ENCODE data around the gene MYO9A. TPM values are rescaled to one million over a fixed set of nuclear protein-coding genes. Genes with fewer than 3 reads are reported as not detected.
A peak's percentile ranks its signal among the peaks of the same experiment; 100 is the strongest.

MYO9A gene
- total RNA-seq, 1 experiment from 2014 or later = 13.6 TPM

GRCh38 chr15:71939981-71940588 lies 177.9 kb downstream of the MYO9A start:
- in situ Hi-C loops (cut with HindIII; ENCODE audit: low pct_unique_long_range_greater_than_20kb, low sequenced_read_pairs) = no loop called here
- DNase-seq (ENCODE audit: low read depth, low spot score) = peak; percentile 27

DNA sequence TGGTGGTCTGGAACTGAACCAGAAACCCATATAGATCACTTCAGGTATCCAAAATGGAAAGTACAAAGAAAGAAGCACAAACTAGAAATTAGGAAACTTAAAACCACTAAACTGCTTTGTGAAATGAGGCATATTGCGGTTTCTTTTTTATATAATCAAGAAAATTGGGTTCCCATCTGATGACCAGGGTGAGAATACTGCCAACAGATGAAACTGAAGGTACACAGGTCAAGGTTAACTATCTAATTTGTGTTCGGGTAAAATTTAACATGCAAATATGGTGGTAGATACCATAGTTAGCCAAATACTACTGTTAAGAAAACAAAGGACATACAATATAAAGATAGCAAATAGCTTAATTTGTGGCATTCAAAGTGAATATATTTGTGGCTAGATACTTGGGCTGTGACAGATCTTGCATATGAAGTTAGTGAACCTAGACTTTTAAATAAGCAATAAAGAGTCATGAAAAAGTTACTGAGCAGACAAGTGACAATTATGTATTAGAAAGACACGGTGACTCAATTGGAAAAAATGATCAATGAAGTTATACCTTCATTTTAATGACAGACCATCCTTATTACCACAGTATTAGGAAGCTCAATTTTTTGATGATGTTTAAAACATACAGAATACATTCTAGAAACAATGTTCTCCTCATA lies 180.2 kb downstream of the MYO9A start:
- no peak for DNase-seq (ENCODE audit: low read depth, low spot score)
- in situ Hi-C loops (cut with HindIII; ENCODE audit: low pct_unique_long_range_greater_than_20kb, low sequenced_read_pairs) = no loop called here

DNA sequence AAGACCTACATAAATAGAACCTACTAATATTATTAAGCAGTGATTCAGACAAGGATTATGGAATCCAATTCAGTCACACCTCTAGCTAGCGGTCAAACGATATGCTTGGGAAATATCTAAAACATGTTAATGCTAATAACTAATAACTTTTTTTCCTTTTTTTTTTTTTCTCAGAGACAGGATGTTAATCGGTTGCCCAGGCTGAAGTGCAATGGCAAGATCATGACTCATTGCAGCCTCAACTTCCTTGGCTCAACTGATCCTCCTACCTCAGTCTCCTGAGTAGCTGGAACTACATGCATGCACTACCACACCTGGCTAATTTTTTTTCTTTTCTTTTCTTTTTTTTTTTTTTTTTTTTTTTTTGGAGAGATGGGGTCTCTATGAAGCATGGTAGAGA lies 183.5 kb downstream of the MYO9A start:
- in situ Hi-C loops (cut with HindIII; ENCODE audit: low pct_unique_long_range_greater_than_20kb, low sequenced_read_pairs) = no loop called here

DNA sequence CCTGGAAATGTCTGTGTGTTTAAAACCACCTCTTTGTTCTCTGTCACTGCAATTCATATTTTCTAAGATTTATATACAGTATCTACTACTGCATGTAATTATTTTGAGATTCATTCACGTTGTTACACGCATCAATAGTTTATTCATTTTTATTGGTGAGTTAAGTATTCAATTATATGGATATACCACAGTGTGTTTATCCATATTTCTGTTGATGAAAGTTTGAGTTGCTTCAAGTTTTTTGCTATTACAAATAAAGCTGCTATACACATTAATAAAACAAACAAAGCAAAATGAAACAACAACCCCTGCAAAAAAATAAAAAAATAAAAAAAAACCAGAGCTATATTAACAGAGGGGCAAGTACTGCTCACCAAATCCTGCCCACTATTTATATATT lies 185.3 kb downstream of the MYO9A start:
- in situ Hi-C loops (cut with HindIII; ENCODE audit: low pct_unique_long_range_greater_than_20kb, low sequenced_read_pairs) = no loop called here

More for the DNA sequence above, 183.5 kb downstream of the MYO9A start:
- DNase-seq (ENCODE audit: low read depth, low spot score) = no peak

GRCh38 chr15:71931261-71931660 lies 186.7 kb downstream of the MYO9A start:
- in situ Hi-C loops (cut with HindIII; ENCODE audit: low pct_unique_long_range_greater_than_20kb, low sequenced_read_pairs) = no loop called here
- DNase-seq (ENCODE audit: low read depth, low spot score) = no peak

More for the DNA sequence above, 185.3 kb downstream of the MYO9A start:
- no peak for DNase-seq (ENCODE audit: low read depth, low spot score)

DNA sequence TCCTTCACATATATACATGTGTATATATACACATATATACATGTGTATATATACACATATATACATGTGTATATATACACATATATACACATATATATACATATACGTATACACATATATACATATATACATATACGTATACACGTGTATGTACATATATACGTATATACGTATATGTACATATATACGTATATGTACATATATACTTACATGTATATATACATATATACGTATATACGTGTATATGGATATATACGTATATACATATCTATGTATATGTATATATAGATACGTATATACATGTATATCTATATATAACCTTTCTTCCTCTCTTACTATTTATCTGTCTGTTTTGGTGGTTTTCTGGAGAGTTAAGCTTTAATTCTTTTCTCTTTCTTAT lies 192.8 kb downstream of the MYO9A start:
- in situ Hi-C loops (cut with HindIII; ENCODE audit: low pct_unique_long_range_greater_than_20kb, low sequenced_read_pairs) = no loop called here
- DNase-seq (ENCODE audit: low read depth, low spot score) = no peak

- DNase-seq (ENCODE audit: low read depth, low spot score) = no peak
Measured at GRCh38 chr15:71921191-71921590, 196.8 kb downstream of the MYO9A start.

GRCh38 chr15:71920573-71920972 lies 197.4 kb downstream of the MYO9A start:
- in situ Hi-C loops (cut with HindIII; ENCODE audit: low pct_unique_long_range_greater_than_20kb, low sequenced_read_pairs) = no loop called here
- no peak for DNase-seq (ENCODE audit: low read depth, low spot score)

More at GRCh38 chr15:71921191-71921590, 196.8 kb downstream of the MYO9A start:
- in situ Hi-C loops (cut with HindIII; ENCODE audit: low pct_unique_long_range_greater_than_20kb, low sequenced_read_pairs) = no loop called here

DNA sequence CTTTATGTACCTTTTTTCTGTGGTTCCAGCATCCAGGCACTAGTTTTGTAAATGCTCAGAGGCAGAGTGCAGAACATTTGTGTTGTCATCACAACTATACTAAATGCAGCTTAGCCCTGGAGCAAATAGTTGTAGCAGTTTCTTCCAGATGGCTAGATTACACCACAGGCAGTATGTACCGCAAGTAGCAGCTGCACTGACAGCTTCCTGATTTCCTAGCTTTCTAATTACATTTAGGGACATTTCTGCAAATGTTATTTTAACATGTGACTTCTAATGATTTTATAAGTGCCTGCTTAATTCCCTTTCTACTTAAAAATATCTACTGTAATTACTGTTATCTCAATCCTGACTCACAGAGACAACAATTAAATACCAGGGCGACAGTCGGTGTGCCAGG lies 201.1 kb downstream of the MYO9A start:
- in situ Hi-C loops (cut with HindIII; ENCODE audit: low pct_unique_long_range_greater_than_20kb, low sequenced_read_pairs) = no loop called here
- DNase-seq (ENCODE audit: low read depth, low spot score) = no peak

DNA sequence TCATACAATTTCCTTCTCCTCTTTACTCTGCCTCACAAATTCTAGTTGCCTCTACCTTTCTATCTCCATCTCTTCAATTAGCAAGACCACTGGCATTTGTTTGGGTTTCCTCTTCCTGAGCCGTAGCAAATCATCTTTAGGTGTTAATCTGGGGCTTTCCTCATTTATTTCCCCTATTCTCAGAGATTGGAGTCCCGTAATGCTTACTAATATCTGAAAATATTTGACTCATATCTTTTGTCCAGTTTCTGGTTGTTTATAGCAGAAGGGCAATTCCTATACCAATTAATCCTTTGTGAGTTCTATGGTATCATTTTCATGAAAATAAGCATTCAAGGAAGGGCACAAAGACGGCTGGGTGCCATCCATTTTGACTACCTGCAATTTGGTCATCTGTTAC lies 203.9 kb downstream of the MYO9A start:
- no peak for DNase-seq (ENCODE audit: low read depth, low spot score)
- in situ Hi-C loops (cut with HindIII; ENCODE audit: low pct_unique_long_range_greater_than_20kb, low sequenced_read_pairs) = no loop called here

DNA sequence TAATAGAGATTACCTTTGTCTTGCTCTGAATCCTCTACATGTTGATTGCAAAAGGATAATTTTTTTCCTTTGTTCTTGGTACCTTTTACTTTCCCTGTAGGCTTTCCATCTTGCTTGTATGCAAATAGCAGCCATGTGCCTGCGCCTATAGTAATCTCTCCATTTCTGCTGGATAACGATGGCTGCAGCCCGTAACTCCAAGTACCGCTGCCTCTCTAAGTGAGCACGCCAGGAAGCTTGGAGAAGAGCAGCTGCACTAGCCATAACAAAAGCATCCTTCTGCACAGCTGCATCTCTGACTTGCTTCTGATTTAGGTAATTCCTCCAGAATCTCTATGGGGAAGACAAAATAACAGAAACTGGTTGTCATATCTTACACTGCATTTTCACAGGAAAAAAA lies 218.3 kb downstream of the MYO9A start:
- DNase-seq (ENCODE audit: low read depth, low spot score) = no peak
- in situ Hi-C loops (cut with HindIII; ENCODE audit: low pct_unique_long_range_greater_than_20kb, low sequenced_read_pairs) = no loop called here

- in situ Hi-C loops (cut with HindIII; ENCODE audit: low pct_unique_long_range_greater_than_20kb, low sequenced_read_pairs) = no loop called here
Measured at GRCh38 chr15:71893691-71894090, 224.3 kb downstream of the MYO9A start.

GRCh38 chr15:71892335-71892734 lies 225.6 kb downstream of the MYO9A start:
- no peak for DNase-seq (ENCODE audit: low read depth, low spot score)
- in situ Hi-C loops (cut with HindIII; ENCODE audit: low pct_unique_long_range_greater_than_20kb, low sequenced_read_pairs) = no loop called here

More at GRCh38 chr15:71893691-71894090, 224.3 kb downstream of the MYO9A start:
- DNase-seq (ENCODE audit: low read depth, low spot score) = no peak

- in situ Hi-C loops (cut with HindIII; ENCODE audit: low pct_unique_long_range_greater_than_20kb, low sequenced_read_pairs) = no loop called here
Measured at GRCh38 chr15:71891026-71891425, 226.9 kb downstream of the MYO9A start.

DNA sequence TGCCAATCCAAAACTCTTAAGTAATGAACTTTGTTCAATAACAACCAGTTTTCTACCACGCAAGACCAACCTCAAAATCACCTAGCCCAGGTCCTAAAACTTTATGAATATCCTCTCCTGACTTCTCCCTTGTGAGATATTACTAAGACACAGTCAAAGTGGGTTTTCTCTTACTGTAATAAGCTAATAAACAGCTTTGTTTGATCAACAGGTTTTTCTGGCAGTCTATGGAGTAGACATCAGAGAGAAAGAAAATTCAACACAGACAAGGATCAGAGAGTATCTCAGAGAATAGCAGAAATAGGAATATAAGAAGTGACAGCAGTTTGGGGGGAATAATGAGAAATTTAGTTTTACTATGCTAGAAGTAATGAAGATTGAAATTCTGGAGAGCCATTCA lies 228.0 kb downstream of the MYO9A start:
- in situ Hi-C loops (cut with HindIII; ENCODE audit: low pct_unique_long_range_greater_than_20kb, low sequenced_read_pairs) = no loop called here
- DNase-seq (ENCODE audit: low read depth, low spot score) = no peak

More at GRCh38 chr15:71891026-71891425, 226.9 kb downstream of the MYO9A start:
- DNase-seq (ENCODE audit: low read depth, low spot score) = no peak

DNA sequence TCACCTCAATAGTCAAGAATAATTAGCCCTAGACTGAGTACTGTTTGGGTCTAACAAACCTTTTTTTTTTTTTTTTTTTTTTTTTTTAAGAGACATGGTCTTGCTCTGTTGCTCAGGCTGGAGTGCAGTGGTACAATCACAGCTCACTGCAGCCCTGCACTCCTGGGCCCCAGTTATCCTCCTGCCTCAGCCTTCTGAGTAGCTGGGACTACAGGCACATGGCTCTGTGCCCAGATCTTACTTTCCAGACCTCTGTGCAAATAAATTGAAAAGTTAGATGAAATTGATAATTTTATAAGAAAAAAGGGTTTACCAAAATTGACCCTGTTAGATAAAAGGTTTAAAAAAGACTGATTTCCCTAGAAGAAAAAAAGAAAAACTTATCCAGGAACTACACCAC lies 228.6 kb downstream of the MYO9A start:
- DNase-seq (ENCODE audit: low read depth, low spot score) = no peak
- in situ Hi-C loops (cut with HindIII; ENCODE audit: low pct_unique_long_range_greater_than_20kb, low sequenced_read_pairs) = no loop called here

- in situ Hi-C loops (cut with HindIII; ENCODE audit: low pct_unique_long_range_greater_than_20kb, low sequenced_read_pairs) = no loop called here
Measured at GRCh38 chr15:71888797-71889196, 229.2 kb downstream of the MYO9A start.

DNA sequence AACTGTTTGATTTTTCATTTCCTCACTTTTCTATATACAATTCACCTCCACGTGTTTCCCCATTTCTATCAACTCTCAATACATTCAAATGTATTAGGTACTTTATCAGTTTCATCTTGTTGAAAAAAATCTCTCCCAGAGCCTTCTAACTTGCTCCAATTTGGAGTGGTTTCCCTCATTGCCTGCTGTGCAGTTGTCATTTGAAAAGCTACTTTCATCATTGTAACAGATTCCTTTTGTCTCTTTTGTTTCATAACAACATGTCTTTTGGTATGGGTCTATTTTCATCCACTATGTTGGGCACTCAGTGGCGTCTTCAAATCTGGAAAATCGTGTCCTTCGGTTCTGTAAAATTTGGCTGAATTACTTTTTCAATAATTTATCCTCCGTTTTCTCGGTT lies 232.6 kb downstream of the MYO9A start:
- in situ Hi-C loops (cut with HindIII; ENCODE audit: low pct_unique_long_range_greater_than_20kb, low sequenced_read_pairs) = no loop called here
- DNase-seq (ENCODE audit: low read depth, low spot score) = no peak

More at GRCh38 chr15:71888797-71889196, 229.2 kb downstream of the MYO9A start:
- DNase-seq (ENCODE audit: low read depth, low spot score) = no peak

GRCh38 chr15:71883447-71883846 lies 234.5 kb downstream of the MYO9A start:
- DNase-seq (ENCODE audit: low read depth, low spot score) = no peak
- in situ Hi-C loops (cut with HindIII; ENCODE audit: low pct_unique_long_range_greater_than_20kb, low sequenced_read_pairs) = no loop called here
